Renal pelvis (tissue), 4 donors: ENCODE results near the gene FARP1. TPM values are rescaled to one million over a fixed set of nuclear protein-coding genes. Genes with fewer than 3 reads are reported as not detected.

Experiments
- DNase-seq: peaks from one replicate; pipeline ENCODE4 v3.0.0-alpha.2; 2013
- polyA plus RNA-seq, 3 donors: library from polyadenylated mRNA; unstranded; fragments of 120-200 nt; gene quantifications; one replicate each; pipeline ENCODE4 v1.2.1, GENCODE V29; 2013; ENCODE audit not compliant: insufficient read length in 3 of 3

FARP1 gene
- polyA plus RNA-seq, 3 donors: 249 to 303 (median 268) TPM

- no peak for DNase-seq
Measured at GRCh38 chr13:98419786-98420553, 277.1 kb downstream of the FARP1 start.

GRCh38 chr13:98420554-98421175, 277.8 kb downstream of the FARP1 start:
- DNase-seq: no peak

DNA sequence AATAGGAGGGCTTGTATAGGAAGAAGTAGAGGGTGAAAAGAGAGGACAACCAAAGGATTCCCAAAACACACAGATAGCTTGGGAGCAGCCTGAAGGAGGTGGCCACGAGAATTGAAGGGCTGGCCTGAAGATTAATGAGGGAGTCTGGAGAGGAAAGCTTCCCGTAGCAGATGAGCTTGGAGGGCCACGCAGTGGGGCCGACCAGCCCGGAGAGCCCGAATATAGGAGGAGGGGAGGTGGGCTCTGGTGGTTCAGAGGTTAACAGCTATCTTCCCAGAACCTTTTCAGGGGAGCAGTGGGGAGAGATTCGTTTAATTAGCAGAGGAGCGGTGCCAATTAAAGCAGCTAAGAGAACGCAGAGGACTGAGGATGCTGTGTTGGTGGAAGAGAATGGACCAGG, 279.2 kb downstream of the FARP1 start:
- no peak for DNase-seq

GRCh38 chr13:98423417-98423816, 280.5 kb downstream of the FARP1 start:
- no peak for DNase-seq

DNA sequence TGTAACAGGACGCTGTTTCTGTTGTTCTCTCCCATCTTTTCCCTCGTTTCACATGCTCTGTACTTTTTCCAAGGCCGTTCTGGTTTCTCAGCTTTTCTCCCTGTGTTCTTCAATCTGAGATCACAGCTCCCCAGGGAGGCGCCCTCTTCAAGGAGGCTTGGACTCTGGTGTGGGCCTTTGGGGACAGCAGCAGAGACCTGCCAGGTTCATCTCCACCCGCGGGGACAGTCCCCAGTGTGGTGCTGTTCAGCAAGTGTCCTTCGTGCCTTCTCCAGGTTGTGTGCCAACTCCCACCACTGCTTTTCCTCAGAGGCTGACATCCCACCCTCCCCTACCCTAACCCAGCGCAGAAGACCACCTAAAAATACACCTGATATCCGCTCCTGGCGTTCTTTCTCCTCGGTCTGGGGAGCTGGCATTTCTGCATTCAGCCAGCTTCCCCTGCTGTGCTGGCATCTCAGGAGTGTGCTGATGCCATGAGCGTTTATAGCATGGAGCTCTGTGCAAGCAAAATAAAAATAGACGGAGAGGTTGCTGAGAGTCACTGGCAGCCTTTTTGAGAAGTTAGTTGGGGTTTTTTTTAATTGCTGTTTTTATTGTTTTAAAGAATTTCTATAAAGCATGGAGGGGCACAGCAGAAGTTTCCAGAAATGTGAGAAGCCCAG, 284.6 kb downstream of the FARP1 start:
- no peak for DNase-seq

GRCh38 chr13:98428256-98428966, 285.5 kb downstream of the FARP1 start:
- DNase-seq: no peak

GRCh38 chr13:98429081-98429480, 286.2 kb downstream of the FARP1 start:
- DNase-seq: no peak

DNA sequence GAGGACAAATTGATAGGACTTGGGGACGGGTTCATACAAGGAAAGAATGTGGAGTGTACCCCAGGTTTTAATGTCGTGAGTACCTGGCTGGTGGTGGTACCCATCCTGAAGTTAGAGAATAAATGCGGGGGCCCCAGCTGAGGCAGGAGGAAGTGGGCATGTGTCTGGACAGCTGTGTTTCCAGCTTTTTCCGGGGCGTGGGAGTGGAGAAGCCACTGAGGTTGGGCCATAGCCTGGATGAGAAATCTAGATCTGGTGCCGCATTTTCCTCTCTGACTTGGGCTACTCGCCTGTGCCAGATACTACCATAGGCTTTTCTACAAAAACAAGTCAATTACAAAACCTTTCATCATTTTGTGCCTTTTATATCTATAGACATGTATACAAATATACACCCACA, 286.6 kb downstream of the FARP1 start:
- DNase-seq: no peak

DNA sequence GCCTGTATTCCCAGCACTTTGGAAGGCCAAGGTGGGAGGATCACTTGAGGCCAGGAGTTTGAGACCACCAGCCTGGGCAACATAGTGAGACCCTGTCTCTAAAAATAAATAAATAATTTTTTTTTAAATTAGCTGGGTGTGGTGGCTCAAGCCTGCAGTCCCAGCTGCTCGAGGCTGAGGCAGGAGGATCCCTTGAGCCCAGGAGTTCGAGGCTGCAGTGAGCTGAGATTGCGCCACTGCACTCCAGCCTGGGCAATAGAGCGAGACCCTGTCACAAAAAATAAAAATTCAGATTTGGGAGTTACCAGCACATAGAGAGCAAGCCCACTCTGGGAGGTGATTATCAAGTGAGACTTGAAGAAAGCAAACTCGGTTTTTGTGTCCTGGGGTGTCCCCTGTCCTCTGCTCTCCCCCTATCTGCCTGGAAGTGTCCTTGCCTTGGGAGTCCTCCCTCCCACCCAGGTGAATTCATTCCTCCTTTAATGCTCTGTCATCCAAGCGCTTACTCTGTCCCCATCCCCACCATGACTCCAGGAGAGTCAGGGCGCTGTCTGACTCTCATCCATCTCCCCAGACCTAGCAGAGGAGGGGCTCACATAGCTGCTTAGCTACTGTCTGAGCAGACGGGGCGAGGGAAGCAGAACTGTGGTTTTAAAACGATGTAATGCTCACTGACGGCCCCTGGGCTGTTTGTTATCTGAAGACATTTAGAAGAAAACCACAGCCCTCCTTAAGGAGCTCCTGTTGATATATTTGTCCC, 287.3 kb downstream of the FARP1 start:
- DNase-seq: no peak

- no peak for DNase-seq
Measured at GRCh38 chr13:98432638-98433037, 289.7 kb downstream of the FARP1 start.

DNA sequence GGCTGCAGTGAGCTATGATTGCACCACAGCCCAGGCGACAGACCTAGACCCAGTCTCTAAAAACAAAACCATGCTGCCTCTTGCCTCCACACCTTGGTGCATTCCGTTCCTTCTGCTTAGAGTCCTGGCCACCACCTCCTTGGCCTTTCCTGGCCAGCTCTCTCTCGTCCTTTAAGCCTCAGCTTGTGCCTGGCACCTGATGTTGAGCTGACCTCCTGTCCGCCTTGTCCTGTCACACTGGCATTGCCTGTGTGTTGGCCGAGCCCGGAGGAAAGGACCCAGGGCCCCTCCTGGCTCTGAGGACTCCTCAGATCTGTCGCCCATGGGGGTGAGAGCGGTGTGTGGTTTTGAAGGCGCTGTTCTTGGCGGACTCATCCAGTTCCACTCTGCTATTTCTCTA, 290.8 kb downstream of the FARP1 start:
- DNase-seq: no peak

- no peak for DNase-seq
Measured at GRCh38 chr13:98434060-98434459, 291.2 kb downstream of the FARP1 start.

DNA sequence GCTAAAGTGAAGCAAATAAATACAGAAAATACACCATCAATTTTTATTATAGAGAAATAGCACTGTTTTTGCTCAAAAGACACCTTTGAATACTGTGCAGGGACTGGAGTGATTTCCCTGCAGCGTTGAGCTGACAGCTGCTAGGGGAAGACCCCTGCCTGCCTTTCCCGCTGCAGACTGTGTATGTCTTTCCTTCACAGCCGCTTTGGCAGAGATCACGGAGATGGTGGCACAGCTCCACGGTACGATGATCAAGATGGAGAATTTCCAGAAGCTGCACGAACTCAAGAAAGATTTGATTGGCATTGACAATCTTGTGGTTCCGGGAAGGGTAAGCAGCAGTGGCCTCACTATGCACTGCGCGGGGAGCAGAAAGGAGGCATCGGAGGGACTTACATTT, 292.5 kb downstream of the FARP1 start:
- DNase-seq: no peak

DNA sequence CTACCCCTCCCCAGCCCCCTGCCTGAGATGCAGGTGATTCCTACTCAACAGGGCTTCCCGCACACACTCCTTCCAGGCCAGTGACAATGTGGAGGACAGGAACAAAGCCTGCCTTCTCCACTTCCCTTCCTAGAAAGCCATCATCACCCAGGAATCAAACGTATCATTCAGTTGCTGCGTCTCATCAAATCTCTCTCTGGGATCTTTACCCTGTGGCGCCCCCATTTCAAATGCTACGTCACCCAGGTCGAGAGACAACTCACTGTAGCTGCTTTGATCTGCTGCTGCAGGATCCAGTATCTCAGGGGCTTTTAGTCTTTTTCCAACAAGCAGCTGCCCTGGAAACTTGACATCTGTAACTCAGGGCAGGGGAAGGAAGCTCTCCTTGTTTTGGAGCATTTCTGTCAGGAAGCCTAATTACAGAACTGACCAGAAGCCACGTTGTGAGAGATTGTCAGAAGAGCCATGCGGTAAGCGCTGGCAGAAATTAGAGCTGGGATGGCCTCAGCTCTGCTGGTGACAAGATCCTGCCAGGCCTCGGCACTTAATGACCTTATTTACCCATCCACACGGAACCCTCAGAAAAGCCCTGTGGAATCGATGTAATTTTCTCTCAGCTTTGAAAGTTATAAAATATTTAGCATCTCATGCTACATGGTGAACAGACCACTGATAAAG, 293.5 kb downstream of the FARP1 start:
- DNase-seq: no peak

DNA sequence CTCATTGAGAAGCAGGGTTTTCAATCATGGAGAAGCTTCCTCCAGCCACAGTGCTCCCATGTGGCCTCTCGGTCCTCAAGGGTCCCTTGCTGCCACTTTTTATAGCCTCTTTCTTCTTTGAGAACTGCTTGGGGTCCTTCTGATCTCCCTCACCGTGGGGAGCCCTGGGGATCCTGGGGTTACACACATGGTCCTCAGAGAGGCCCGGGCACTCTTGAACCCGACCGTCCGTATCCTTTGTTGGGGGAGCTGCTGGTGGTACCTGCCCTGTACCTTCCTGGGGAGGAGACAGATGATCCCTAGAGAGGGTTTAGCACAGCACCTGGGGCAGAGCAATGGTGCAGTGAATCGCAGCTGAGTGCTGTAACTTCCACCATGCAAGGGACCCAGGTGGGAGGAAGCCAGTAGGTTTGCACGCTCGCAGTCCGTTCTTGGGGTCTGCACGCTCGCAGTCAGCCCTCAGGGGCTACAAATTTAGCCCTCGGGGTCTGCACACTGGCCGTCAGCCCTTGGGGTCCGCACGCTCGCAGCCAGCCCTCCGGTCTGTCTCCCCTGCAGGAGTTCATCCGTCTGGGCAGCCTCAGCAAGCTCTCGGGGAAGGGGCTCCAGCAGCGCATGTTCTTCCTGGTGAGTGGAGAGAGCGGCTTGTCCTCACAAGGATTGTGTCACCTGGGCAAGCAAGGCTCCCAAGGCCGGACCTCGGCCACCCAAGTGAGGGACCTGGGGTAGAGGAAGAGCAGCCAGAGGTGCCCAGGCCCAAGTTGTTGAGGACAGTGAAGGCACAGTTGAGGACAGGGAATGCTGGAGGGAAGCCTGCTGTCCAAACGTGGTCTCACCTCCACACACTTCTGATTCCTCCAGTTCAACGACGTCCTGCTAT, 295.6 kb downstream of the FARP1 start:
- no peak for DNase-seq

- DNase-seq: no peak
Measured at GRCh38 chr13:98439126-98439828, 296.4 kb downstream of the FARP1 start.

GRCh38 chr13:98439896-98440295, 297.0 kb downstream of the FARP1 start:
- no peak for DNase-seq

- no peak for DNase-seq
Measured at GRCh38 chr13:98440390-98441055, 297.6 kb downstream of the FARP1 start.
